GM12864 (cell line): ENCODE data around the gene HBZ.
"Not testable (repeated sequence)": the region's sequence is repeated elsewhere in the genome, so short reads cannot be mapped to it uniquely, and the experiment has no call there.

Source experiments
- DNase-seq: peaks from one replicate; pipeline ENCODE4 v3.0.0-alpha.2; 2011; ENCODE audit warnings: low read depth
- H3K4me3 ChIP-seq: 2 replicates; pipeline ENCODE4 v1.5.1; 2011; ENCODE audit warnings: mild to moderate bottlenecking, low read depth, low read length, control low read depth
- TF ChIP-seq, protein P1 (sequence below): IDR thresholded peaks from 2 replicates; pipeline ENCODE4 v1.5.1; 2011; ENCODE audit warnings: low read depth, mild to moderate bottlenecking, moderate library complexity, low read length, control low read depth, inconsistent platforms; ENCODE audit errors: missing control alignments

The HBZ gene

DNA sequence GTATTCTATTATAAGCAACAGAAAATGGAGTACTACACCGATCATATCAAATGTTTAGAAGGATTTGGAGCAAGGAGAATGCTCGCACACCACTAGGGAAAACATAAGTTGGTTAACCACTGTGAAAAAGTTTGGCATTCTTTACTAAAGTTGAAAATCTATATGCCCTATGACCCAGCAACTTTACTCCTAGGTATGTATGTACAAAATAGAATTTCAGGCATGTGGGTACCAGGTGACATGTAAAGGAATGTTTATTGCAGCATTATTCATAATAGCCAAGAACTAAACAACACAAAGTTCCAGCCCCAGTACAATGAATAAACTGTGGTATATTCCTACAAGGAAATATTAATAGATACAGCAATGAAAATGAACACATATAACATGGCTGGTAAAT is 5.8 kb upstream of the HBZ start:
- no peak for DNase-seq
- H3K4me3 ChIP-seq, result no peak overlapping the region
- TF ChIP-seq, protein P1, sequence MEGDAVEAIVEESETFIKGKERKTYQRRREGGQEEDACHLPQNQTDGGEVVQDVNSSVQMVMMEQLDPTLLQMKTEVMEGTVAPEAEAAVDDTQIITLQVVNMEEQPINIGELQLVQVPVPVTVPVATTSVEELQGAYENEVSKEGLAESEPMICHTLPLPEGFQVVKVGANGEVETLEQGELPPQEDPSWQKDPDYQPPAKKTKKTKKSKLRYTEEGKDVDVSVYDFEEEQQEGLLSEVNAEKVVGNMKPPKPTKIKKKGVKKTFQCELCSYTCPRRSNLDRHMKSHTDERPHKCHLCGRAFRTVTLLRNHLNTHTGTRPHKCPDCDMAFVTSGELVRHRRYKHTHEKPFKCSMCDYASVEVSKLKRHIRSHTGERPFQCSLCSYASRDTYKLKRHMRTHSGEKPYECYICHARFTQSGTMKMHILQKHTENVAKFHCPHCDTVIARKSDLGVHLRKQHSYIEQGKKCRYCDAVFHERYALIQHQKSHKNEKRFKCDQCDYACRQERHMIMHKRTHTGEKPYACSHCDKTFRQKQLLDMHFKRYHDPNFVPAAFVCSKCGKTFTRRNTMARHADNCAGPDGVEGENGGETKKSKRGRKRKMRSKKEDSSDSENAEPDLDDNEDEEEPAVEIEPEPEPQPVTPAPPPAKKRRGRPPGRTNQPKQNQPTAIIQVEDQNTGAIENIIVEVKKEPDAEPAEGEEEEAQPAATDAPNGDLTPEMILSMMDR, result no peak

DNA sequence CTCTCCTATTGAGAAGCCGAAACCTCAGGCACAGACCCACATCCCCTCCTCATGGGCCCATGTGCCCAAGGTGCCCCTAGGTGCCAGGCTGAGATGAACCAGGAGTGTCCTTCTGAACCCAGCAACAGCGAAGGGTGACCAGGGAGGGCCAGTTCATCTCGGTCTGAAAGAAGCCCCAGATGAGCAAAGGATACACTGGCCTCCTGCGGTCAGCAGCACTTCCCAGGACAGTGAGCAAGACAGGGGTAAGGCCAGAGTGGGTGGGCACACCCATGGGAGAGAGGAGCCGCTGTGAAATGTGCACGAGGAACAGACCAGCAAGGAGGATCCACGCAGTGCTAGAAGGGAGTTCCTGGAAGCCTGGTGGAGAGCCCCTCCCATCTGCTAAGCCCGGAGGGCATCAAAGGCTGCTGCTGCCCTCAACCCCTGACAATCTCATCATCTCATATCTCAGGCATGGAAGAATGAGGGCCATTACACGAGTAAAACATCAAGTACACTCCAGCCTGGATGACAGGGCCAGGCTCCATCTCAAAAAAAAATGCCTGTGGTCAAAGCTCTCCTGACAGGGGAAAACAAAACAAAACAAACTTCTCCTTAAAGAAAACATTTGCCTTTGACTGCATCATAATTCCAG is 3.3 kb upstream of the HBZ start:
- TF ChIP-seq, protein P1, result no peak
- H3K4me3 ChIP-seq, result no peak overlapping the region
- DNase-seq, result no peak

- not testable (repeated sequence) for H3K4me3 ChIP-seq, DNase-seq
Observed at GRCh38 chr16:153129-153521, 681 bp downstream of the HBZ start.

- H3K4me3 ChIP-seq, DNase-seq: not testable (repeated sequence)
Observed at GRCh38 chr16:153550-154216, 1.2 kb downstream of the HBZ start.

DNA sequence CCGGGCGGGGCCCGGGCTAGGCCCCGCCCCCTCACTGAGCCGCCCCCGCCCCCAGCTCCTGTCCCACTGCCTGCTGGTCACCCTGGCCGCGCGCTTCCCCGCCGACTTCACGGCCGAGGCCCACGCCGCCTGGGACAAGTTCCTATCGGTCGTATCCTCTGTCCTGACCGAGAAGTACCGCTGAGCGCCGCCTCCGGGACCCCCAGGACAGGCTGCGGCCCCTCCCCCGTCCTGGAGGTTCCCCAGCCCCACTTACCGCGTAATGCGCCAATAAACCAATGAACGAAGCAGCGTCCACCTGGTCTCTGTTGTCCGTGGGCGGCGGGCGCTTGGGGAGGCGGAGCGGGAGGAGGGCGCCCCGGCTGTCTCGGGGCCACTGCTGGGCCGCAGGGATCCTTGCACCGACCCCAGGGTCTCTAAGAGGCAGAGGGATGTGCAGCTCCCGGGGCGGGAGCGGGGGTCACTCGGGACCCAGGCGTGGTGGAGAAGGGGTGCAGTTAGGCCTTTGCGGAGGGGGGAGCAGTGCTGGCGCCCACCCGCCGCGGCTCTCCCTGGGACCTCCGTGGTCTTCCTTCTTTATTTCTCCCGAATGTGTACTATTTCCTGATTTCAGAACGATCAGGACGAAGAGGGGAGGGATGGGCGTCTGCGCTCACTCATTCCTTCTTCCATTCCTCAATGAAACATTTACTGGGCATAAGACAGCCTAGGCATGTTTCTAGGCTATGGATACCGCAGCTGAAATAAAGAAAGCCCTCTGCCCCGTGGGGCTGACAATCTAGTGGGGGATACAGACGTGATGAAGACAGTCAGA is 2.0 kb downstream of the HBZ start:
- no peak for DNase-seq
- TF ChIP-seq, protein P1, result no peak
- H3K4me3 ChIP-seq, result no peak overlapping the region; the same call in 1 of the 2 replicates

DNA sequence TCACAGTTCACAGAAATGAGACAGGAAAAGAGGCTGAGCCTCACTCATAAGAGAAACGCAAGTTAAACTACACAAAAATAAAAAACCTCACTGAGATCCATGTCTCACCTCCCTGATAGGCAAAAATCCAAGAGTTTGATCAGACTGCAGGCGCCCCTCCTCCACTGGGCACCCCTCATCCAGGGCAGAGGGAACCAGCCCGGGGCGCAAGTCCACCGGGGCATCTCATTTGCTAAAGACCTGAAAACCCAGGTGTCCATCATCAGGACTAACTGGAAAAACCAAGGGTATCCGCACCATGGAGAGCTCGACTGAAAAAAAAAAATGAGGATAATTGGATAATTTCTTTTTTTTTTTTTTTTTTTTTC is 2.6 kb downstream of the HBZ start:
- no peak for DNase-seq
- H3K4me3 ChIP-seq, result no peak overlapping the region

DNA sequence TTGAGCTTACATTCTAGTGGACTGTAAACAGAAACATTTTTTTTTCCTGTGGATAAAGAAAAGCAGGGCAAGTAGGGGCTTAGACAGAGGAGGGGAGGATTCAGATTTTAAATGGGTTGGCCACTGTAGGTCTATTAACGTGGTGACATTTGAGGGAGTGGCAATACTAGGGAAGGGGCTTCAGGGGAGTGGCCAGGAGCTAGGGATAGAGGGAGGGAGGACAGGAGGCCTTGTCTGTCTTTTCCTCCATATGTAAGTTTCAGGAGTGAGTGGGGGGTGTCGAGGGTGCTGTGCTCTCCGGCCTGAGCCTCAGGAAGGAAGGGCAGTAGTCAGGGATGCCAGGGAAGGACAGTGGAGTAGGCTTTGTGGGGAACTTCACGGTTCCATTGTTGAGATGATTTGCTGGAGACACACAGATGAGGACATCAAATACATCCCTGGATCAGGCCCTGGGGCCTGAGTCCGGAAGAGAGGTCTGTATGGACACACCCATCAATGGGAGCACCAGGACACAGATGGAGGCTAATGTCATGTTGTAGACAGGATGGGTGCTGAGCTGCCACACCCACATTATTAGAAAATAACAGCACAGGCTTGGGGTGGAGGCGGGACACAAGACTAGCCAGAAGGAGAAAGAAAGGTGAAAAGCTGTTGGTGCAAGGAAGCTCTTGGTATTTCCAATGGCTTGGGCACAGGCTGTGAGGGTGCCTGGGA is 6.8 kb downstream of the HBZ start:
- DNase-seq, result no peak
- no peak overlapping the region for H3K4me3 ChIP-seq
- TF ChIP-seq, protein P1, result no peak

More for the DNA sequence above, 2.6 kb downstream of the HBZ start:
- TF ChIP-seq, protein P1, result no peak

DNA sequence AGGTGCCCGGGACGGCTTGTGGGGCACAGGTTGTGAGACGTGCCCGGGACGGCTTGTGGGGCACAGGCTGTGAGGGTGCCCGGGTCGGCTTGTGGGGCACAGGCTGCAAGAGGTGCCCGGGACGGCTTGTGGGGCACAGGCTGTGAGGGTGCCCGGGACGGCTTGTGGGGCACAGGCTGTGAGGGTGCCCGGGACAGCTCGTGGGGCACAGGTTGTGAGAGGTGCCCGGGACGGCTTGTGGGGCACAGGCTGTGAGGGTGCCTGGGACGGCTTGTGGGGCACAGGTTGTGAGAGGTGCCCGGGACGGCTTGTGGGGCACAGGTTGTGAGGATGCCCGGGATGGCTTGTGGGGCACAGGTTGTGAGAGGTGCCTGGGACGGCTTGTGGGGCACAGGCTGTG is 7.8 kb downstream of the HBZ start:
- H3K4me3 ChIP-seq, DNase-seq: not testable (repeated sequence)
